NK-92 treated with Interleukin-12 subunit alpha and Interleukin-12 subunit beta, amount 100 ng/mL, for 24 hours (cell line): ENCODE results near the gene ALDH3B1.

ENCODE experiments used
- DNase-seq: peaks from one replicate; lab custom pipeline; 2025; lab: John Stamatoyannopoulos, UW

ALDH3B1 gene

DNA sequence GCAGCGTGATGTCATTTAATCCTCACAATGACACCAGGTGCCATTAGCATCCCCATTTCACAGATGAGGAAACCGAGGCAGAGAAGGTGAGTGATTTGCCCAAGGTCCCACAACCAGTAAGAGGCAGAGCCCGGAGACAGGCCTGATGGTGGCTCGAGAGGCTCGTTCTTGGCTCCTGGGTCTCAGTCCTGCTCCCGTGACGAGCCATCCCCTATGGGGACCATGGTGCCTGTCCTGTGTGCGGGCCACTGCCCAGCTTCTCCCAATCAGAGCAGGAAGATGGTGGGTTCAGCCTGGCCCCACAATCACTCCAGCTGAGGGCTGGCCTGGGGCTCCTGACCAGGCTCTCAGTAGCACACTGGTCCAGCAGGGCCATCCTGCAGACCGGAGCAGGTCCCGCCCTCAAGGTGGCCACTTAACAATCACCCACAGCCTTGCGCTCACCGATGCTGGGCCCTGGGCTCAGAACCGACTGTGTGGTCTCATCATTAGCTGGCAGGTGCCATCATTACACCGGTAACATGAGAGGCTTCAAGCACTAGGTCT lies 3.6 kb downstream of the ALDH3B1 start:
- DNase-seq, result no peak

DNA sequence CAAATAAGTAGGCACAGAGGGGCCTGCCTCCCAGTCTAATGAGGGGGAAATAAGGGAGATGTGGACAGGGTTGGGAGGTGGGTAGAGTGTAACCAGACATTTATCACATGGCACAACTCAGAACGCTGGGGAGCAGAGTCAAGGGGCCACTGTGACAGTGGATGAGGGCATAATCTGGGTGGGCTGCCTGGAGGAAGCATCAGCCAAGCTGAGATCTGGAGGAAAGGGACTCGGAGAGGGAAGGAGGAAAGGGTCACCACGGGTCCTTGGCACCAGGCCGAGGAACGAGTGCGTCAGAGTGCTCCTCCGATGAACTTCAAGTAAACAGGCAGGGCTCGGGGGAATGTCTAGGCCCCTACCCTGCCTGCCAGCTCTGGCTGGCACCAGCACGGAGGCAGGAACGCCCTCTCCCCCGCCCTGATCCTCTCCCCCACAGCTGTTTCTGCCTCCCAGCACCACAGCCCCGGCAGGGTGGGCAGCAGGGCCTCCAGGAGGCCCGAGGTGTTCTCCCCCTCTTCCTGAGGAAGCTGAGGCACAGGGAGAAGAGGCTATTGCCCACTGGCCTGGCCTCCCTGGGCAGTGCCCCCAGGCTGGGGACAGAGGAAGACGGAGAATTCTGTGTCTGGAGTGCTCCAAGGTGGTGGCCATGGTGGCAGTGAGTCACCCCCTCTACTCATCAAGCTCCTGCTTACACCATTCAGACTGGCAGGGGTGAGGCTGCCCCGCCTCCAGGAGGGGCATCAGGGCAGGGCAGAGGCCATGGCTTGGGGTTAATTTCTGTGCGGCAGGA lies 4.2 kb downstream of the ALDH3B1 start:
- DNase-seq, result no peak

DNA sequence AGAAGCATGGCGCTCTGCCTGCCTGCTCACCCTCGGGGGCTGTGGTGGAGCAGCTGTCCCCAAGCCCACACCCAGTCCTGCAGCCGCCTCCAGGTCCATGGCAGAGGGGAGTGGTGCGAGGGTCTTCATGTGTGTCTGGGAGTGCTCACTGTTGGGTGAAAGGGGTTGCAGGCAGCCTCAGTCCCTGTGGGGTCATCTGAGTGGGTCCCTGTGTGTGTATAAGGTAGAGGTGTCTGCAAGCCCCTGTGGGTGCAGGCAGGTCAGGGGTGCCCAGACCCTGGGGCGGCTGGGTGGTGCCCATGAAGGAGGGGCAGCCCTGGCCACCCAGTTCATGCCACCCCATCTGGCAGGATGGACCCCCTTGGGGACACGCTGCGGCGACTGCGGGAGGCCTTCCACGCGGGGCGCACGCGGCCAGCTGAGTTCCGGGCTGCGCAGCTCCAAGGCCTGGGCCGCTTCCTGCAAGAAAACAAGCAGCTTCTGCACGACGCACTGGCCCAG lies 4.9 kb downstream of the ALDH3B1 start:
- no peak for DNase-seq

DNA sequence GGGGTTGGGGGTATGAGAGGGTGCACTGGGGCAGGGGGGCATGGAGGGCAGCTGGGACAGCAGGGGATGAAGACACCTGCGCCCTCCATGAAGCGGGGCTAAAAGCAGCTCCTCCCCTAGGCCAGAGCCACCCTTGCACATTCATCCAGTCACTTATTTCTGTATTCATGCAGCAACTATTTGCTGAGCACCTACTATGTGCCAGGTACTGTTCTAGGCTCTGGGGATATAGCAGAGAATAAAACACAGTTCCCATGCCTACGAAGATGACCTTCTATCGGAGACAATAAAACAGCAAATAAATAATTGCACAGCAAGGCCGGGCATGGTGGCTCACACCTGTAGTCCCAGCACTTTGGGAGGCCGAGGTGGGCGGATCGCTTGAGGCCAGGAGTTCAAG lies 5.3 kb downstream of the ALDH3B1 start:
- no peak for DNase-seq

DNA sequence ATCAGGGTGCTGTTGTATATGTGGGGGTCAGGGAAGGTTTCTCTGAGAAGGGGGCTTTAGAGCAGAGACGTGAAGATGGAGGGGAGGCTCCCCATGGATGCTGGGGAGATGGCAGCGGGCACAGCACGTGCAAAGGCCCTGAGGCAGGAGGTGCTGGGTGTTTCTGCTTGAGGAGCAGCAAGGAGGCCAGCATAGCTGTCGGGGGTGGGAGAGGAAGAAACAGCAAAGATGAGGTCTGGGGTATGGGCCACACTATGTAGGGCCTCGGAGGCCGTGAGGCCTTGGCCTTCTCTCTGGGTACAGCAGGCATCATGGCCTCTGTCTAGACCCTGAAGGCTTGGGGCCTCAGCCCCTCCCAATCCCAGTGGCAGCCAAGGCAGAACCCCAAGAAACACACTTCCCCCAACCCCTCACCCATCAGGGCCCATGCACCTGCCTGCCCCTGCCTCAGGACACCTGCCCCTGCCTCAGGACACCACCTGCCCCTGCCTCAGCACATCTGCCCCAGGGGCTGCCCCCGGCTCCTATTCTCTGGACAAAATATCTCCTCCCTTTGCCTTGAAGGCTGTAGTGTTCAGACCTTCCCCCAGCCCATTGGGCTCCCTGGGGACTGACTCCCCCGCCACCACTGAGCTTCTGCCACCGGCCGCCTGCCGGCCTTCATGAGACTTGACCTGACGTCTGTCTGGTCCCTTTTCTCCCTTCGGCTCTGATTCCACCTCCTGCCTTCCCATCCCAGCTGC lies 6.2 kb downstream of the ALDH3B1 start:
- no peak for DNase-seq

DNA sequence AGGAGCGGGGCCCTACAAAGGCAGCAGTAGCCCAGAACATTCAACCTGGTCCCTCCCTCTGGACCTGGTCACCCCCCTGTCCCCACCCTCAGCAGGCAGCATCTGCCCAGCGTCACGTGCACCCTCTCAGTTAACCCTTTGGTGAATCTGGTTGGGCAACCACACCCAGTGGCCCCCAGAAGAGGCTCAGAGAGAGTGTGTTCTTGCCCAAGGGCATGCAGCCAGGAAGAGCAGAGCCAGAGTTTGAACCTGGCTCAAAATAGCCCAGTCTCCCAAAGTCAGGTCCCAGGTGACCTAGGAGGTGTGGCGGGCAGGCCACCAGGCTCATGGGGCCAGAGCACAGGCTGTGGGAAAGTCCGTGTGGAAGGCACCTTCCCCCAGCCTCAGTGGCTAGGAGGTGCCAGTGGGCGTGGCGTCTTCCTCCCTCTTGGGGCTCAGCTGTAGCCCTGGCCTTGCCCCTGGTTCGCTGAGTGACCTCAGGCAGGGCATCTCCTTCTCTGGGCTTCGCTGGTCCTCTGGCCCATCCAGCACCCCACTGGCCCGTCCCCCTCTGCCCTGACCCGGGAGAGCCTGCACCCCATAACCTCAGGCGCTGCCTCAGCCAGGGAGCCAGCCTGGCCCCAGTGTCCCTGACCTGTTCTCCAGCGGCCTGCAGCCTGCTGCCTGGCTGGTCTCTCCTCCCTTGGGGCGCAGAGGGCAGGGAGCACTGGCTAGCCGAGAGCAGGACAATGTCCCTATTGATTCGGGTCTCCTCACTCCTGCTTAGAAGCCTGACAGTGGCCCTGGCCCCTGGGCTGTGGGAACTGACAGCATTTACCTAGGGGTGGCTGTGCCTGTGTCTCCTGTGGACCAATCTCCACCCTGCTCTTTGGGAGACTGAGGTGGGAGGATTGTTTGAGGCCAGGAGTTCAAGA lies 7.0 kb downstream of the ALDH3B1 start:
- no peak for DNase-seq

DNA sequence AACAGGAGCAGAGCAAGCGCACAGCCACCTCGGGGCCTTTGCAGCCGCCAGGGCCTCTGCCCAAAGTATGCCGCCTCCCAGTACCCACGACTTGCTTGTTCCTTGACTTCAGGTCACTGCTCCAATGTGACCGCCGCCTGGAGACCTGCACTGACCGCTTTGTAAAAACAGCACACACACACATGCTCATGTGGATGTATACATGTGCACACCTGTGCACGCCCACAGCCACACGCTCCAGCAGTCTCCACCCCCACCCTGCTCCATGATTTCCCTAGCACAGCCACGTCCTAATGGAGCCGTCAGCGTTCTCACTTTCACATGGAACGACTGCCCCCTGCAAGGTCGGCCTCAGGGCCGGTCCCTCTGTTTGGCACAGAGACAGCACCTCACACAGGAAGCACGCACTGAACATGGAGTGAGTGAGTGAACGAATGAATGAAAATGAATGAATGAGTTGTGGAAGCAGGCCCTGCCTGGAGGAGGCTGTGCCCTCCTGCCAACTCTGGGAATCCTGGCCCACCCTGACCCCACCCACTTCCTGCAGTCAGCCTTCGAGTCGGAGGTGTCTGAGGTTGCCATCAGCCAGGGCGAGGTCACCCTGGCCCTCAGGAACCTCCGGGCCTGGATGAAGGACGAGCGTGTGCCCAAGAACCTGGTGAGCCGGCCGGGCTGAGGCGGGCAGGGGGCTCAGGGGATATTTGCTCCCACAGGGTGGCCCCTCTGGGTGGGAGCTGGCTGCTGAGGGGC lies 8.0 kb downstream of the ALDH3B1 start:
- no peak for DNase-seq

DNA sequence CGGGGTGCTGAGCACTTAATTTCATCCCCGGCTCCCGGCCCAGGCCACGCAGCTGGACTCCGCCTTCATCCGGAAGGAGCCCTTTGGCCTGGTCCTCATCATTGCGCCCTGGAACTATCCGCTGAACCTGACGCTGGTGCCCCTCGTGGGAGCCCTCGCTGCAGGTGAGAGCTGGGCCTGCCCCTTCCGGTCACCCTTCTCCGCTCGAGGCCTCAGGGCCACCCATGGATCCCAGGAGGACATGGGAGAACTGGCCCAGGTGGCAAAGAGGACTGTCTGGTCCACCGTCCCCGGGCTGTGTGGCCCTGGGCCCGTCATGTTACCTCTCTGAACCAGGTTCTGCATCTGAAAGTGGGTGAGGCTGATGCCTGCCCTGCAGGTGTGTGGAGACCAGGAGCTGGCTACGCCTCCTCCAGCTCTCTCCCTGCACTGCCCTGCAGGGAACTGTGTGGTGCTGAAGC lies 8.6 kb downstream of the ALDH3B1 start:
- DNase-seq, result no peak

DNA sequence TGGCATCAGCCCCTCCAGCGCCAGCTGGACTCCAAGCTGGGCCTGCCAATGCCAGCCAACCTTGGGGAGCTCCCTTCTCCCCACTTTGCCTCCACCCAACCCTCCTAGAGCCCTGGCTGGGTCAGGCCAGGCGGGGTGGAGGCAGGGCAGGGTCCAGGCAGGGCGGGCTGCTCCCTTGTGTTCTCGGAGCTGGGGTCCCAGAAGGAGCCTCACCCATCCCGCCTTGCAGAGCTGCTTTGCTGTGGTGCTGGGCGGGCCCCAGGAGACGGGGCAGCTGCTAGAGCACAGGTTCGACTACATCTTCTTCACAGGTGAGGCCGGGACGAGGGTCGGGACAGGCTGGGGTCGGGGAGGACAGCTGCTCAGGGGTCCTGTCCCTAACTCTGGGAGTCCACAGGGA lies 9.4 kb downstream of the ALDH3B1 start:
- no peak for DNase-seq

DNA sequence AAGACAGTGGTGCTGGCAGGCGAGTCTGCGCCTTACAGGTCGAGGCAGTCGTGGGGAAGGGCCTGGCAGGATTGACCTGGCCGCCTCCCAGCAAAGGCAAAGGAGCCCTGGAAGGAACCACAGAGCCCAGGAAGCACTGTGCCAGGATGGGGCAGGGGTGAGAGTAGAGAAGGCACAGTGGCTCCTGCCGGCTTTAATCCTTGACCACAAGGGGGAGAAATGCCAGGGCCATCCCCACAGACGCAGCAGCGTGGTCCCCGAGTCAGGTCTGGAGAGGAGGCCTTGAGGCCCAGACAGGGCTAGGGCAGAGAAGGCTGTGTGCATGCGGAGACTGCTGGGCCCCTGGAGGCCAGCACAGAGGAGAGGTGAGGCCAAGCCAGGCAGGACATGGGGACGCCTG lies 10.4 kb downstream of the ALDH3B1 start:
- DNase-seq, result no peak

DNA sequence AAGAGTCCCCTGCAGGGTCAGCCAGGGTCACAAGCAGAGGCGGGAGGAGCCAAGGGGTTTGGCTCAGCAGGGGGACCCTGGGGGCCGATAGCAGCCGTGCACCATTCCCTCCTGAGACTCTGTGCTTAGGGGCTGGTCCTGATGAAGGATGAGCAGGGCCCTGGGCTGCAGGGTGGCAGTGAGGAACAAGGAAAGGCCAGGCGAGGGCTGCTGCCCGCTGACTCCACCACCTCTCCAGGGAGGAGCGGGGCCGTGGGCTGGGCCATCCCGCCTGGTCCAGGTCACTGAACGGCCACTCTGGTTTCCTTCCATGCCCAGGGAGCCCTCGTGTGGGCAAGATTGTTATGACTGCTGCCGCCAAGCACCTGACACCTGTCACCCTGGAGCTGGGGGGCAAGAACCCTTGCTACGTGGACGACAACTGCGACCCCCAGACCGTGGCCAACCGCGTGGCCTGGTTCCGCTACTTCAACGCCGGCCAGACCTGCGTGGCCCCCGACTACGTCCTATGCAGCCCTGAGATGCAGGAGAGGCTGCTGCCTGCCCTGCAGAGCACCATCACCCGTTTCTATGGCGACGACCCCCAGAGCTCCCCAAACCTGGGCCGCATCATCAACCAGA lies 11.2 kb downstream of the ALDH3B1 start:
- no peak for DNase-seq

DNA sequence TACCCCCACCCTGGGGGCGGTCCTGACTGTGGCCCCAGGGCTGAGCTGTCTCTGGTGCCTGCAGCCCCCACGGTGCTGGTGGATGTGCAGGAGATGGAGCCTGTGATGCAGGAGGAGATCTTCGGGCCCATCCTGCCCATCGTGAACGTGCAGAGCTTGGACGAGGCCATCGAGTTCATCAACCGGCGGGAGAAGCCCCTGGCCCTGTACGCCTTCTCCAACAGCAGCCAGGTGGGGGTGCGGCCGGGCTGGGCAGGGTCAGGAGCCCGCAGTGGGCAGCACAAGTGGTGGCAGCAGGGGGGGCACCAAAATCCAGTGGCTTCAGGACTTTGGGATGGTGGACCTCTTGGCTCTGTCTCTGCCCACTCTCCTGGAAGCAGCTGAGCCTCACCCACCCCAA lies 12.4 kb downstream of the ALDH3B1 start:
- DNase-seq, result no peak

DNA sequence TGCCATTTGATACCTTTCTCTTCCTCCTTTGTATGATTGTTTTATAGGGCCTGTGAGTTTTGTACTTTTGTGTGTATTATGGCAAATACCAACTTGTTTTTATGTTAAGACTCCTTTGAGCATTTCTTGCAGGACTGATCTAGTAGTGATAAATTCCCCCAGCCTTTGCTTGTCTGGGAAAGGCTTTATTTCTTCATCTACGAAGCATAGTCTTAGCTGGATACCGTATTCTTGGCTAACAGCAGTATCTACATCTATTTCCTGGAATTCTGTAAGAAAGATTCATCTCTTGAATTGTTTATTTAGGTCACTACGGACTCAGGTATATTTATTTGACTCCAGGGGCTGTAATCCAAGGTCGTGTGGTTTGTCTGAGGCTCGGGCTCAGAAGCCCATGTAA lies 14.4 kb downstream of the ALDH3B1 start:
- no peak for DNase-seq

DNA sequence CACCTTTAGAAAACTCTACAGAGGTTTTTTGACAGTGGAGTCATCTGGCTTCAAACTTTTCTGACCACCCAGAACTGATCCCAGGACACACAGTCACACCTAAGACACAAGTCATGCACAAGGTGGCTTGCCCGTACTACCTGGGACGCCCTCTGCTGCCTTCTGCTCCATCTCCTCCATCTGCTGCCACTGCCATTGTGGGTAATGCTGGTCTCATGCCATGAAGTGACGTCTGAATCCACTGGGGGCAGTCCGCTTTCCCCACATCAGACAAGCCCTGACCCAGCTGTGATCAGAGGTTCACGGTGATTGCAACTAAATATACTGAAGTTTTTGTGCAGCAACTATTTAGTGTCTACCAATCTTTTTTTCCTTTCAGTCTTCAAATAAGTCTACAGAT lies 14.9 kb downstream of the ALDH3B1 start:
- no peak for DNase-seq

DNA sequence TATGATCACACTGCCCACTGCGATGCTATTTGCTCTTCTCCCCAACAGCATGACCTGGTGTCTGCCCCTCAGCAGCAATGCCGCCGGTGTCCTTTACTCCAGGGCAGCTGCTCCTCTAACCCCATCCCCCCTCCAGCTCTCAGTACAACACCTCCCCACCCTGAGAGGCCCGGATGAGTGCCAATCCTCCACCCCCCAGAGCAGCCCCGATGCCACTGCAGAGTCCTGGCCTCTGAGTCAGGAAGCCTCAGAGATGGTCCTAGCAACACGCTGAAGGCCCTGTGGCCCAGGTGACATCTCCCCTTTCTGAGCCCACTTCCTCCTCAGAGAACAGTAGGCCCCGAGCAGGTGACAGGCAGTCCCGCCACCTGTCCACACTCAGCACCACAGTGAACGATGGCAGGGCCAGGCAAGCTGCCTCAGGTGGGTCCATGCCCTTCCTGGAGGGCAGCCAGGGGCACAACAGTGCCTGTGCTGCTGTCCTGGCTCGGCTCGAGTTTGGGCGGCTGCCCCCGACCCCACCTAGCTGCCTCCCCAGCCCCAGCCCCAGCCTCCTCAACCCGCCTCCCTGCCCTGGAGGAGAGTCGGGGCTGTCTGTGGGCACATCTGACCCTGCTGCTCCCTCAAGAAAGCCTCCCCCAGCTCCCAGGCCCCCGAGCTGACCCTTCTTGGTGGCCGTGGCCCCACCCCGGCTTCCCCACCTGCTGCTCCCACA lies 16.4 kb downstream of the ALDH3B1 start:
- DNase-seq, result peak; percentile 59

DNA sequence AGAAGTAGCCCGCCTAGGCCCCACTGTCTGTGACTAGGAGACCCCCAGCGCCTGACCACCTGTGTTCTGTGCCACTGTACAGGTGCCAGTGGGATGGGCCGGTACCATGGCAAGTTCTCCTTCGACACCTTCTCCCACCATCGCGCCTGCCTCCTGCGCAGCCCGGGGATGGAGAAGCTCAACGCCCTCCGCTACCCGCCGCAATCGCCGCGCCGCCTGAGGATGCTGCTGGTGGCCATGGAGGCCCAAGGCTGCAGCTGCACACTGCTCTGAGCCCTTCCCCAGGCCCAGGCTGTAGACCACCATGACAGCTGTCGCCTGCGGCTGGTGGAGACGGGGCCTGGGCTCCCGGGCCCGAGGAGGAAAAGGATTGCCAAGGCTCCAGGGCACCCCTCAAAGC lies 17.5 kb downstream of the ALDH3B1 start:
- no peak for DNase-seq

DNA sequence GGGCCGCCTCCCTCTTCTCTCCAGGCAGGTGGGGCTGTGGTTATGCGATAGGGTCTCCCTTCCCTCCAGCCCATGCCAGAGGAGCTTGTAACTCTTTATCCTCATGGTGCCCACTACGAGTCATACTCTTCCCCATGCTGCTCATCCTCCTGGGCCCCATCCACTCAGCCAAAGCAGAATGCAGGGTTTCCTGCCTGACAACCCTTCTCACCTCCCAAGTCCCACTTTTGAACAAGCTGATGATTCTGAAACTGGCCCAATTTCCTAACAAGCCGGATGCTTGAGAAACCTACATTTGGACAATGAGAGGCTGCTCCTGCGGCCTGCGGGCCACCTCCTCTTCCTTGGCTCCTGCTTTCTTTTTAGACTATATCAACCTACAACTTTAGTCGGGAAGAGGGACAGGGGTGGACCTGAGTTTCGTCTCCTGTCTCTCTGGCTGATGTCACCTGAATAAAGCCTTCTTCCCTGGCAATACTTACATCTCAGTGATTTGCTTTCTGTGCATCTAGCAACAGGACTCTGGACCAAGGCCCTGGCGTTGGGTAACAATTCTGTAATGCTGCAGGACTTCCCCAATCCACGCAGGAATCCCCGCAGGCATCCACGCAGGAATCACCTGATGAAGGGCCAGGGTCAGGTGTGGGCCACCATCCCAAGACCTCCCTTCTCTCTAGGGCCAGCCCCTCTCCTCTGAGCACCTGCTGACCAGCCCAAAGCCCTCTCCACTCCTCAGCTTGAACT lies 18.8 kb downstream of the ALDH3B1 start:
- DNase-seq, result no peak

DNA sequence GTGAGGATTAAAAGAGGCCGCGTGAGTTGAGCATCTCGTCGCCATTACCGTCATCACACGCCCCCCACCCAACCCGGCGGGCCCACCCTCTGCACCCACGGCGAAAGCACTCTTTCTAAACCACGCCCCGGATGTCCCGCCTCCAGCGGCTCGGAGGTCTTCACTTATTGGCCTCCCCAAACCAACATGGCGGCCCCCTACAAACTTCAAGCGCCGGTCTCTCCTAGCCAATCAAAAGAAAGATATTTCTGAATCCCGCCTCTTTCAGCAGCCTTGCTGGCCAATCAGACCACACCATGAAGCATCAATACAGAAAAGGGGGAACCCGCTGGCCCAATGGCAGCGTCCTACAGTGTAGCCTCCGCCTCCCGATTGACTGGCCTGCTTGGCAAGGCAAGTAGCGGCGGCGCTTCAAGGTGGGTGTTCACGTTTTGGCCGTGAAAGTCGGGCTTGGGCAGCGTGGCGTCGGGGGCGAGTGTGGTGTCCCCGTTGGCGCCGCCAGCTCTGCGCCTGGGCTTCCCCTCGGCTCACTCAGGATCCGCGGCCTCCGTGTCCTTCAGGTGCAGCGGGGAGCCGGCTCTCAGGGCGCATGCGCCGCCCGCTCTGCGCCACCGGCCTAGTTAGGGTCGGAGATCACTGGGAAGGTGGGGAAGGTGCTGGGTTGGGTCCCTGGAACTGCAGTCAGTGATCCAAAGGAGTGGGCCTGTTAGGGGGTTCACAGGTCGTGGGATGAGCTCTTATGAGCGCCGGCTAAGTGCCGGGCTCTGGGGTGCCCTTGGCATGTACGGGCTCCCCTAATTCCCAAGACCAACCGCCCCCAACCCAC lies 20.4 kb downstream of the ALDH3B1 start, which contains the start of gene NDUFS8:
NDUFS8 (plus strand) TSS at position 364 of the 826 bp plus-strand sequence. CDS start 1,471 bp downstream, outside the sequence.
- DNase-seq, result peak; percentile 95
